GM12892 (cell line): ENCODE measurements around the gene RNASET2.
"Not testable (repeated sequence)": the region's sequence is repeated elsewhere in the genome, so short reads cannot be mapped to it uniquely, and the experiment has no call there.

ENCODE experiments used
- DNase-seq: peaks from one replicate; pipeline ENCODE4 v3.0.0; 2011; ENCODE audit not compliant: insufficient read length
- FAIRE-seq: peaks from 2 replicates; lab custom pipeline; 2011; peaks lifted over from hg19 to GRCh38; lab: Jason Lieb, UNC
- POLR2A ChIP-seq: IDR thresholded peaks from 2 replicates; pipeline ENCODE4 v1.6.1; 2011; ENCODE audit warnings: low read depth, low read length, control low read depth
- POLR2AphosphoS5 ChIP-seq: IDR thresholded peaks from 2 replicates; pipeline ENCODE4 v1.6.1; 2011; ENCODE audit warnings: low read depth, low read length, control low read depth
- TAF1 ChIP-seq: IDR thresholded peaks from 2 replicates; pipeline ENCODE4 v1.6.1; 2011; ENCODE audit warnings: low read depth, mild to moderate bottlenecking, control low read depth, low read length, borderline replicate concordance

RNASET2 gene

DNA sequence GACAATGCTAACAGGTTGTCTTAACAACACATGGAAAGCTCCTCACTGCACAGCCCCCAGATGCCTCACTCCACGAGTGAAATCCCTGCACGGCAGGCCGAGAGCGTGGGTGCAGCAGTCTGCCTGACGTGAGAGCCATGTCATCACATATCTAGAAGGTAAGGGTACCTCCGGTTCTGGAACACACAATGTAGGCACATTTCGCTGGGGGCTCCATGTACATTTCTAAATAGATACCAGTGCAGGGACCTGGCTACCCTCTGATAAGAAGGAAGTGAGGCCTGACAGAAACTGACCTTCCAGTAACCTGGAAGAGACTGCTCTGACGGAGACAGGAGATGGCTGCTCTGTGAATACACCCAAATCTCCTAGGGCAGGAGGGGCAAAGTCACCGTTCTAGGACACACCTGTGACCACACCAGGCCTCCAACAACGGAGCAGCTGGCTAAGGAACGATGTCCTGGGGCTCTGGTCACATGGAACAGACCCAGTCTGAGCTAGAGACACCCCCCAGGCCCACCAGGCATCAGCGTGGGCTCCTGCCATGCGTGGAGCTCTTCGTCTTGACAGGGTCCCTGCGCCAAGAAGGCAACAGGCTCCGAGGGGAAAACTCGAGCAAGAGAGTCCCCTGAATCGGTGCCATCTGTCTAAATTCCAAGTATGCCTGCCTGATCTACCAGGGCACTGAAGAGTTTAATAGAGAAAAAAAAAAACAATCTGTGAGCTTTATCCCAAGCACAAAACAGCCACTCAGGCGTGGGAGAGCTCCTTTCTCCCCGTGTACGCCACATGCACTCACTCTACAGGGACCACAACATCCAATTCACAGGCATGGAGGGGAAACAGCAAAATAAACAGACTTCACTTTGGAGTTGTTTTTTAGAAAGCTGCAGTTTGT lies 27.5 kb downstream of the RNASET2 start:
- DNase-seq (no peak), FAIRE-seq (no peak)
- TF ChIP-seq POLR2A (no peak), TAF1 (no peak), POLR2AphosphoS5 (no peak)

DNA sequence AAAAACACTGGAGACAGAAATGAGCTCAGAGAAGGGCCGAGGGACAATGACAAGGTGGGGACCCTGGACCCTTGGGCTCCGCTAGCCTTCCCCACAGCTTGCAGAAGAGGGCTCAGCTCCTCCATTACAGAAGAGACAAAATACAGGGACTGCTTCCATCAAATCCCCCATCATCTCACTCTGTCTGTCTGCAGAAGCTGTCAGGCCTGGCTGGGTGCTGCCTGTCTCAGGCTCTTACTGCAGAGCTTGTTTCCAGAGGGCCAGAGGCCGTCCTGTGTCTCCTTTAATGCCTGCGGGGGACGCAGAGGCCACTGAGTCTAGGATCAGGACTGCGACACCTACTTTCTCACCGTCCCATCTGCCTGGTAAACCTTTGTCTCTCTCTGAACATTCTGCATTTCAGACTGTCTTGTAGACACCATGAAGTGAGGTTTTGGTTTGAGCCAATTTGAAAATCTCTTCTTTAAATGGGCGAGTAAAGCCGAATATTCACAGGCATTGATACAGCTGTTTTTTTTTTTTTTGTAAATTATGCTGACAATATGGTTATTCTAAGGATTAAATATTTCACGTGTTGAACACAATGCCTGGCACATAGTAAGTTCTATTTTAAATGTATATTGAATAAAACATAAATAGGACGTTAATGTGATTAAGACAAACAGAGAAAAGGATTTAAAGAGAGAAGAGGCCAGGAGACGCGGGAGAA lies 28.3 kb downstream of the RNASET2 start:
- DNase-seq (no peak), FAIRE-seq (no peak)
- TF ChIP-seq TAF1 (no peak), POLR2AphosphoS5 (no peak)

DNA sequence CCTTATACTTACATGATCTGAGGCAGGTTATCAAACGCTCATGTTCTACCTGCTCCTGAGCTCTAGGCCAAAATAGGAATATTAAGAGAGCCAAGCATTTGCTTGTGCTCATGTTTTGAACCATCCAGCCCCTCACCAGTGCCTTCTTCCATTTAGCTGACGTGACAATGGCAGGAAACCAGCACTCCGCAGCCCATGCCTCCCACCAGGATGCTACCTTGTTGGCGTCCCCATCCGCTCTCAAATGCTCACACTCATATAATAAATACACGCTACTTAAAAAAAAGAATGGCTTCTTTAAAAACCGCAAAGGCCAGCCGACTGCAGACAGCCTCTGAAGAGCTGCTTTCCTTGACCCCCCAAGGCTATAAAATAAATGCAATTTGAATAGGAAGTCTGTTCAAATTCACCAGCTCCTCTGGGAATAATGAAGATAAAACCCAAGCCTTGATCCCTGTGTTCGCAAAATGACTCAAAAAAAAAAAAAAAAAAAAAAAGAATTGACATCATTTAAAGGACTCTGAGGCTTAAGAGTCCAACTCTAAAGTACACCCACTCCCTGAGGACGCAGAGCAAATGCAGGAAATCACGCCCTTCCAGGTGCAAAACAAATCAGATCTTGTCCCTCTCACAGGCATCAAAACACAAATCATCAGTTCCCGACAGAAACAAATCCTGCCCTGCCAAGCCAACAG lies 29.0 kb downstream of the RNASET2 start:
- DNase-seq = no peak
- no peak for TF ChIP-seq POLR2AphosphoS5
- no peak for FAIRE-seq

DNA sequence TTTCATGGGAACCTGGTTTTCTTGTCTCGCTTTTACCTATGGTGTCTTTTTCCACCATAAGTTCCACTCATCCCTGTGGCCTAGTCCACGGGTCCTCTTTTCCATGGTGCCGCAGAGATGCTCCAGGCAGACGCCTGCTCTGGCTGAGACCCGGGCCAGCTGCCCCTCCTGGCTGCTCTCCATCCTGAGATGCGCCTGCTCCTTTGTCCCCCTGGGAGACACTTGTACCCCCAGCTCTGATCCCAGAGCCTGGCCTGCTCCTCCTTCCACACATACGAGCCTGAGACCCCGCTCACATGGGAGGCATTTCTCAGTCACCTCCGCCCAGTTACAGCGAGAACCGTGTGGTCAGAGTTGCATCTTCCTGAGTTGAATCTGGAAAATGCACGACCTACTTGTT lies 29.6 kb downstream of the RNASET2 start:
- FAIRE-seq = no peak
- TF ChIP-seq POLR2A (no peak), TAF1 (no peak), POLR2AphosphoS5 (no peak)
- DNase-seq = no peak

DNA sequence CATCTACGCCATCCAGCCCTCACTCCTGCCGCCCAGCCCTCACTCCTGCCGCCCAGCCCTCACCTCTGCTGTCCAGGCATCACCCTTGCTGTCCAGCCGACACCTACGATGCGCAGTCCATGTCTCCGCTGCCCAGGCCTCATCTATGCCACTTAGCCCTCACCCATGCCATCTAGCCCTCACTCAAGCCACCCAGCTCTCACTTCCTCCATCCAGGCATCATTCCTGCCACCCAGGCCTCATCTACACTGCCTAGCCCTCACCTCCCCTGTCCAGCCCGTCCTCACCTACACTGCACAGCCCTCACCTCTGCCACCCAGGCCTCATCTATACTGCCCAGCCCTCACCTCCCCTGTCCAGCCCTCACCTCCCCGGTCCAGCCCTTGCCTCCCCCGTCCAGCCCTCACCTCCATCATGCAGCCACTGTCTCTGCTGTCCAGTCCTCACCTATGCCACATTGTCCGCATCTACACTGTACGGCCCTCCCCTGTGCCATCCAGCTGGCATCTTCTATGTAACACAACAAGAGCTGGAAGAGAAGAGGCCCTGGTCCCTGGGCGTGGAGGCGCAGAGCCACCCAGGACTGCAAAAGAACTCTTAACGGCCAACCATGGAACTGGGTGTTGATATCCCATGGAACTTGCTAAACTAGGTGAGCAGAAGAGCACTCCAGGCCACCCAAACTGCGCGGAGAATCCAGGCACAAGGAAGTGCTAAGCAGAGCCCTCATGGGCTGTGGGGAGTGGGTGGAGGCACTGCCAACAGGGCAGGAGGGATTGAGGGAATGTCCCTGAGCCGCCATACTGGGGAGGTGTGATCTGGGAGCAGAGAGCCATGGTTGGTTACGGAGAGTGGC lies 31.0 kb downstream of the RNASET2 start:
- no peak for TF ChIP-seq TAF1
- no peak for TF ChIP-seq POLR2A
- TF ChIP-seq POLR2AphosphoS5 = no peak
- FAIRE-seq = no peak
- no peak for DNase-seq

DNA sequence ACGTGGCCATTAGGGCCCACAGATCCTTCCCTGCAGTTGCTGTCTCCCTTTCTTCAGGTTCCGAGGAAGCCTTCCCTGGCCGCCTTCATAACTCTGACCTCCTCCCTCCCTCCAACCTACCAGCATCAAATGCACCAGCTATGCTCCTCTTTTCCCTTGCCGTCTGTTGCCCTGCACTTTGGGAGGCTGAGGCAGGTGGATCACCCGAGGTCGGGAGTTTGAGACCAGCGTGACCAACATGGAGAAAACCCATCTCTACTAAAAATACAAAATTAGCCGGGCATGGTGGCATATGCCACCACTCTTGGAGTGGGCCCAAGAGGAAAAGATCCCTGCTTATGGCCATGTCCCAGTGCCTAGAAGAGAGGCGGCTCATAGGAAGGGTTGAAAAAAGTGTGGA lies 31.8 kb downstream of the RNASET2 start:
- DNase-seq (no peak), FAIRE-seq (no peak)
- TF ChIP-seq TAF1 (no peak), POLR2A (no peak), POLR2AphosphoS5 (no peak)

DNA sequence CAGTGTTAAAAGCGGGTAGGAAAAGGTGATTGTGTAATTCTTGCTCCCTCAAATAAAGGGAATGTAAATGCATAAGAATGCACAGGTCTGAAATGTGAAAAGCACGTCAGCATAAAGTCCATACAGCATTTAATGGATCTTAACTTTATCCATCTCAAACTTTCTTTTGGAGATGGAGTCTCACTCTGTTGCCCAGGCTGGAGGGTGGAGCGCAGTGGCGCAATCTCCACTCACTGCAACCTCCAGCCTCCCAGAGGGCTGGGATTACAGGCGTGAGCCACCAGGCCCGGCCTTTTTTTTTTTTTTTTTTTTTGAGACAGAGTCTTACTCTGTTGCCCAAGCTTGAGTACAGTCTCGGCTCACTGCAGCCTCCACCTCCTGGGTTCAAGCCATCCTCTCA lies 33.4 kb downstream of the RNASET2 start:
- no peak for TF ChIP-seq POLR2AphosphoS5
- no peak for TF ChIP-seq TAF1
- TF ChIP-seq POLR2A = no peak
- DNase-seq = no peak
- no peak for FAIRE-seq

DNA sequence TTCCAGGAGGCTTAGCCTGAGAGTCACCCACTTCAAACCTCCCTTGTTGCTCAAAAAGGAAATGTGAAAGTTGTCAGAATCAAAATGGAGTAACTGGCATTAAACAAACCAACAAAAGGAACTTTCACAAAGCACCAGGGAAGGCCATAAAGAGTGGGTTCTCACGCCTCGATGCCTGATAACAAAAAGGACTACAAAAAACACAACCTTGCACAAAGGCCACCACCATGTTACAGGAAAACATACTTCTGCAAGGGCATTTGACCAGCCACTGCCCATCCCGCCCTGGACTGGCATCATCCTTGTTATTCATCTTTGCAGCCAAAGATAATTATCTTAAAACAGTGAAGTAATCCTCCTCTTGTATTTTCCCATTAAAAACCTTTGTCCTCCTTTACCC lies 34.8 kb downstream of the RNASET2 start:
- FAIRE-seq = no peak
- TF ChIP-seq TAF1 (no peak), POLR2A (no peak), POLR2AphosphoS5 (no peak)
- no peak for DNase-seq

DNA sequence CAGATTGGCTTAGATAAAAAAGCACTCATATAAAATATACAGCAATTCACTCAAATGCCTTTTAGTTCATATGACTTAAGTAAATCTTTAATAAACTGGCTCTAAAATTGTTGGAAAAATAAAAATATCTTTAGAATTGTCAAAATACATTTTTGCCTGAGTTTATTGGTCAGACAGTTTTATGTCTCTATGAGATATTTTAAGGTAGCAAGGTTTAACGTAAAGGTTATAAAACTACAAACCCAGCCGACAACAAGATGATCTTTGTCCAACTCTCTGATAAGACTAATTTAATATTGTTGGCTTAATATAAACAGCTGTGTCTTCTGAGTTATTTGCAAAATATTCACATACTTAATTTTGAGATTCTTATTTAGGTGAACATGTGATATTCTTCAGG lies 39.5 kb downstream of the RNASET2 start:
- FAIRE-seq = peak; percentile 42
- DNase-seq = no peak
- TF ChIP-seq TAF1 = no peak
- no peak for TF ChIP-seq POLR2AphosphoS5
- TF ChIP-seq POLR2A = no peak

DNA sequence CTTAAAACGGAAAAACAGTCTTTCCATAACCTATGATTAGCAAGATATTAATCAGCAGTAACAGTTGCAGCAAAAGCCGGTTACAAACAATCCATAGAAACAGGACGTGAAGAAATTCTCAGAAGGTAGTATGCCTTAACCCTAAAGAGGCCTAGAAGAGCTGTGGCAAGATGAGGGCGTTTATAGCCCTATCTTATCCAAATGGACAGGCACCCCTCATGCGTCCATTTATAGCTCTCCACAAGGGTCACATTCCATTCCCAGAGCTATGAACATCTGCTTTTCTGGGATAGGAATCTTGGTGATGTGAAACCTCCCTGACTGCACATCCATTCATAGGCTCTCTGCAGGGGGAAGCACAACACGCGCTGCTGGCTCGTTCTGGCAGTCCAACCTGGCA lies 40.9 kb downstream of the RNASET2 start:
- not testable (repeated sequence) for DNase-seq, FAIRE-seq

DNA sequence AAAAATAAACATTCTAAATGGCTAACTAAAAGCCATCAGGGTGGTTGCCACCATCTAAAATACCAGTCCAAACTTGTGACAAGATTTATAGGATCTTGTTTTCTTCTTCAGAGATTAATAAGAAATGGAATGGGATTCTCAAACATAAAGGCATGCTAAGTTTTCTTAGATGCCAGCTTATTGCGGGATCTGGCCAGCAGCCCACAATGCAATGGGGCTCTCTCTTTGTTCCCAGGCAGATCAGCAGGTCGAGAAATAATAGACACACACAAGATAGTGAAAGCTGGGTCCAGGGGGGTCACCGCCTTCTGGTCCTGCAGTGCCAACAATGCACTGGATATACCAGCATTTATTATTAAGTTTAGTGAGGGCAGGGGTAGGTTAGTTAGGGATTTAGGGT lies 41.4 kb downstream of the RNASET2 start:
- FAIRE-seq, DNase-seq: not testable (repeated sequence)
